EL (cell line): ENCODE measurements around the gene APAF1.

ENCODE experiments used
- DNase-seq: peaks from one replicate; pipeline ENCODE4 v3.0.0-alpha.2; 2016

The APAF1 gene

DNA sequence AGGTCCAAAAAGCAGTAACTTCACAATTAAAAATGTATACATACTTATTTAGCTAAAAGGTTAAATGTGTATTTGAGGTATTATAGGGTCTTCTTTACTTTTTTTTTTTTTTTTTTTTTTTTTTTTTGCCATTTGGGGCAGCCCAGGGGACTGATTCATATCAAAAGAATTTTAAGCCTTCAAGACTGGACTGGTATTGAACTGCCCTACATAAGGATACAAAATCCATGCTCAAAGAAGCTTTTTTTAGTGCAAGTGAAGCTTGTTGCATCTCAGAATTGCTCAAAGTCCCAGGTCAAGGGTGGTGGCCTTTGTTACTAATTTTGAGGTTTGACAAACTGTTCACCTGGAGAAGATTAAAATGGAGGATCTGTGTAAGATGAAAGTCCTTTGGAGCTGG, 124.0 kb downstream of the APAF1 start:
- no peak for DNase-seq

DNA sequence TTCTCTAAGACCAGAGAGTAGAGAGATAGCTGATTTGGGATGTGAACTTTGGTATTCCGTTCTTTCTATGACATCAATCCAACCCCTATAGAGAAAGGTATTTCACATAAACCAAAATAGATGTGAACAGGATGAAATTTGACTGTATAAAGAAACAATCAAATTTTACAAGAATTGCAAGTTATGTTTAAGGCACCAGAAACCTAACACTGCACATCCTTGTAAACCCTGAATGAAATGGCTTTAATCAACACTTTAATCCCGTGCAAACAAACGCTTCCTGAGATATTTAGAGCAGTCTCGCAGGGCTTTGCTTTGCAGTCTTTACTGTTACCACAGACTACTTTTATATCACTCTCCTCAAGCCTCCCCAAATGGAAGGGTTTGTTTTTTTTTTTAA, 125.1 kb downstream of the APAF1 start:
- no peak for DNase-seq

DNA sequence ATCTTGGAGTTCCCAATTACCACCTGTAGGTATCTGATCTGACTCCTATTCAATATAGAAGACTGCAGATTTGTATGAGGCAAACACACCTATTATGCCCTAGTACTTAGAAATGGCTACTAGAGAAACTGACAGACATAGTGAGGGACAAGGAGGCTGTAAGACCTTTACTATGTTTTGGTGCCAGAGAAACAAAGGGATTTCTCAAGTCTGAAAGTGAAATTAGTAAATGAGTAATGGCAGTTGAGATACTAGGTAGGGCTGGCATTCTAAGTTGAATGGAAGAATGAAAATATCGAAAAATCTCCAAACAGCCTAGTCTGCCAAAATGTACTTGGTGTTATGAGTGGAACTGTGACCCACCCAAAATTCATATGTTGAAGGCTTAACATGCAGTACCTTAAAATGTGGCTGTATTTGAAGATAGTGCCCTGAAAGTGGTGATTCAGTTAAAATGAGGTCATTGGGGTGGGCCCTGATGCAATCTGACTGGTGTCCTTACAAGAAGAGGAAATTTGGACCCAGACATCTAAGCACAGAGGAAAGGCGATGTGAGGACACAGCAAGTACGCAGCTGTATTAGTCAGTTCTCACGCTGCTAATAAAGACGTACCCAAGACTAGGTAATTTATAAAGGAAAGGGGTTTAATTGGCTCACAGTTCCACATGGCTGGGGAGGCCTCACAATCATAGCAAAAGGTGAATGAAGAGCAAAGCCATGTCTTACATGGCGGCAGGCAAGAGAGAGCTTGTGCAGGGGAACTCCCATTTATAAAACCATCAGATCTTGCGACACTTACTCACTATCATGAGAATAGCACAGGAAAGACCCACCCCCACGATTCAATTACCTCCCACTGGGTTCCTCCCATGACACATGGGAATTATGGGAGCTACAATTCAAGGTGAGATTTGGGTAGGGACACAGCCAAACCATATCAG, 127.0 kb downstream of the APAF1 start:
- no peak for DNase-seq

DNA sequence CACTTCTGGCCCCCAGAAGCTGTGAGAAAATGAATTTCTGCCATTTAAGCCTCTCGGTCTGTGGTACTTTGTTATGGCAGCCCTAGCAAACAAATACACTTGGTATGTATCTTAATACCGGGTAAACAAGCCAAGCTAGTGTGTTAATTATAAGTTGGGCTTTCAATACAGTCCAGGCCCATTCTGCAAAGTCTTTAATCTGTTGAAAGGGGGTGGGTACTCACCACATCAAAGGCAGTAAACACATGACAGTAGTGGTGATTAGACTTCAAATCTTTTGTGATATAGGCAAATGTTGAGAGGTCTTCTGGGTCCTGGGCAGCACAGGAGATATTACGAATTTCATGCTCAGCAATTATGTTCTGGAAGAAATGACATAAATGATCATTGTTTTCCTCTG, 127.7 kb downstream of the APAF1 start:
- no peak for DNase-seq

DNA sequence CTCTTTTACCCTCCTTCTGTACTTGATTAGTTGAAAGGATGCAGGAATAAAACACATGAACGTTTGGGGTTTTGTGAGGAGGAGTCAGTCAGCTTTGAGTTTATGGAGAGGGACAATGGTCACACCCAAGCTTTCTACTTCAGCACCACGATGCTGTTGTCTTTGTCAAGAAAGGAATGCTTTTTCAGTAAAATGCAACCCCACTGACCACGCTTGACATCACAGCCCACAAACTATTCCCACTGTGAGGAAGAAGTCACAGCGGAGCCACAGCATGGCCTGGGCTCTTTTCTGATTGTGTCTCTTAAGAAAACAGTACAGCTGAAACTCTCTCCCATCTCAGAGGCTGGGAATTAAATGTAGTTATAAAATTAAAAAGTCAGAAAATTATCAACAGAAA, 135.2 kb downstream of the APAF1 start:
- no peak for DNase-seq

DNA sequence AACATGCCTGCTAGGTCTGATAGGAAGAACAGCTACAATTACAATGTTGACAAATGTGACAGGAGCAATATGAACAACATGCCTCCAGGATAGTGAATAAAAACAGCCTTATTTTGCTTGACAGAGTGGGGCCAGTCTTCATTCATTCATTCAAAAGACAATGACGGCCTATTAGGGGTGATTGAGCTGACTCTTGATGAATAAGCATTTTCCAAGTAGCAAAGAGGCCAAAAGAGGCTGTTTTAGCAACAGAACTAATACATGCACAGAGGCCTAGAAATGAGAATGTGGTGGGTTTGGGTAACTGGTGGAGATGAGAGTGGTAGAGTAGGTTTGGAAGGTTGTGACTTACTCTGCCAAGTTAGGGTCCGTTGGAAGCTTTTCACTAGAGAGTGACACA, 138.3 kb downstream of the APAF1 start:
- no peak for DNase-seq
